GM23248 (cell line): ENCODE results near the gene PSMB7.

Source experiments
- EZH2 ChIP-seq: fragments of 200-600 bp; sonication (generic); IDR thresholded peaks from 2 replicates; pipeline ENCODE4 v1.6.1; 2018; ENCODE audit warnings: antibody characterized with exemption, mild to moderate bottlenecking; ENCODE audit not compliant: insufficient read depth, poor library complexity, severe bottlenecking
- EZH2phosphoT487 ChIP-seq: fragments of 200-600 bp; sonication (generic); IDR thresholded peaks from 2 replicates; pipeline ENCODE4 v1.6.1; 2018; ENCODE audit warnings: antibody characterized with exemption, moderate library complexity, mild to moderate bottlenecking, low read depth; ENCODE audit not compliant: insufficient read depth

GRCh38 chr9:124347968-124348358 lies 67.3 kb downstream of the PSMB7 start:
- no peak for TF ChIP-seq EZH2
- no peak for TF ChIP-seq EZH2phosphoT487
